ENCODE data around the gene GRK5.

GRCh38 chr10:119254335-119254734 lies 47.0 kb downstream of the GRK5 start:
- no peak for TF ChIP-seq CTCF (IDR thresholded peaks at IDR 0.05; ENCODE audit: borderline replicate concordance, extremely low read depth, low read length, poor library complexity, severe bottlenecking)
- TF ChIP-seq EZH2 (IDR thresholded peaks at IDR 0.05; ENCODE audit: borderline replicate concordance, low read depth, low read length, severe bottlenecking), result no peak
